Measurements from ENCODE around the gene ARID5B. TPM values are rescaled to one million over a fixed set of nuclear protein-coding genes. Genes with fewer than 3 reads are reported as not detected.

The ARID5B gene
- total RNA-seq, 1 donor from 2014 or later: 0.62 TPM

DNA sequence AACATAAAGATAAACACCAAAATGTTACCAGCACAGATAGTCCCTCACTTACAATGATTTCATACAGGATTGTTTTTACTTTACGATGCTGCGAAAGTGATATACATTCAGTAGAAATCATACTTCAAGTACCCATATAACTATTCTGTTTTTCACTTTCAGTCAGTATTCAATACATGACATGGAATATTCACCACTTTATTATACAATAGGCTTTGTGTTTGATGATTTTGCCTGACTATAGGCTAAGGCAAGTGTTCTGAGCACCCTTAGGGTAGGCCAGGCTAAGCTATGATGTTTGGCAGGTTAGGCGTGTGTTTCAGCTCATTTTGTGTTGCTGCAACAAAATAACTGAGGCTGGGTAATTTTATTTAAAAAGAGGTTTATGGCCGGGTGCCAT lies 212.2 kb downstream of the ARID5B start:
- Mint-ChIP-seq H3K27ac (ENCODE audit: unreplicated experiment) (no peak overlapping the region), H3K9me3 (ENCODE audit: unreplicated experiment) (no peaks in the 10 kb centered on the region), H3K4me3 (ENCODE audit: unreplicated experiment) (no peak overlapping the region), H3K27me3 (ENCODE audit: unreplicated experiment) (peaks cover 6% of the 10 kb centered on the region), H3K36me3 (ENCODE audit: low read depth, unreplicated experiment) (no peaks in the 10 kb centered on the region), H3K4me1 (ENCODE audit: unreplicated experiment) (peaks cover 8% of the 10 kb centered on the region)
- no peak for DNase-seq (ENCODE audit: low spot score)
- TF ChIP-seq, protein P1, sequence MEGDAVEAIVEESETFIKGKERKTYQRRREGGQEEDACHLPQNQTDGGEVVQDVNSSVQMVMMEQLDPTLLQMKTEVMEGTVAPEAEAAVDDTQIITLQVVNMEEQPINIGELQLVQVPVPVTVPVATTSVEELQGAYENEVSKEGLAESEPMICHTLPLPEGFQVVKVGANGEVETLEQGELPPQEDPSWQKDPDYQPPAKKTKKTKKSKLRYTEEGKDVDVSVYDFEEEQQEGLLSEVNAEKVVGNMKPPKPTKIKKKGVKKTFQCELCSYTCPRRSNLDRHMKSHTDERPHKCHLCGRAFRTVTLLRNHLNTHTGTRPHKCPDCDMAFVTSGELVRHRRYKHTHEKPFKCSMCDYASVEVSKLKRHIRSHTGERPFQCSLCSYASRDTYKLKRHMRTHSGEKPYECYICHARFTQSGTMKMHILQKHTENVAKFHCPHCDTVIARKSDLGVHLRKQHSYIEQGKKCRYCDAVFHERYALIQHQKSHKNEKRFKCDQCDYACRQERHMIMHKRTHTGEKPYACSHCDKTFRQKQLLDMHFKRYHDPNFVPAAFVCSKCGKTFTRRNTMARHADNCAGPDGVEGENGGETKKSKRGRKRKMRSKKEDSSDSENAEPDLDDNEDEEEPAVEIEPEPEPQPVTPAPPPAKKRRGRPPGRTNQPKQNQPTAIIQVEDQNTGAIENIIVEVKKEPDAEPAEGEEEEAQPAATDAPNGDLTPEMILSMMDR (IDR thresholded peaks at IDR 0.05; ENCODE audit: unreplicated experiment): no peak

DNA sequence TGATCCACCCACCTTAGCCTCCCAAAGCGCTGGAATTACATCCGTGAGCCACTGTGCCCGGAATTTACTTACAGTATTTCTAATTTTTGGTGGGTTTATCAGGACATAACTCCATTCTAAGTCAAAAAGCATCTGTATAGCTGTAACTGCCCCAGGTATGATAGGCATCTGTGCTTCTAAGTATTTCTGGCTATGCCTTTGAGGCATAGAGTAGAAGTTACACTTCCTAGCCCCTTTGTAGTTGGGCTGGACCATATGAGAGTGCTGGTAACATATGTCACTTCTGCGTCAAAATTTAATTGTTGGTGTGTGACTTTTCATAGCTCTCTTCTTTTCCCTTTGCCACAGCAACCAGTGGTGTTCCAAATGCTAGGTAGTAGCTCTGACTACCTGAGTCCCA lies 213.8 kb downstream of the ARID5B start:
- Mint-ChIP-seq H3K9me3 (ENCODE audit: unreplicated experiment) (no peaks in the 10 kb centered on the region), H3K27ac (ENCODE audit: unreplicated experiment) (no peak overlapping the region), H3K27me3 (ENCODE audit: unreplicated experiment) (peaks cover 3% of the 10 kb centered on the region), H3K4me1 (ENCODE audit: unreplicated experiment) (peaks cover 3% of the 10 kb centered on the region), H3K36me3 (ENCODE audit: low read depth, unreplicated experiment) (no peaks in the 10 kb centered on the region), H3K4me3 (ENCODE audit: unreplicated experiment) (no peak overlapping the region)
- TF ChIP-seq, protein P1 (IDR thresholded peaks at IDR 0.05; ENCODE audit: unreplicated experiment): no peak
- no peak for DNase-seq (ENCODE audit: low spot score)

- H3K27me3 Mint-ChIP-seq (ENCODE audit: unreplicated experiment): peaks cover 3% of the 10 kb centered on the region
- H3K4me1 Mint-ChIP-seq (ENCODE audit: unreplicated experiment): no peaks in the 10 kb centered on the region
- TF ChIP-seq, protein P1 (IDR thresholded peaks at IDR 0.05; ENCODE audit: unreplicated experiment): no peak
- H3K9me3 Mint-ChIP-seq (ENCODE audit: unreplicated experiment): no peaks in the 10 kb centered on the region
- no peak overlapping the region for H3K4me3 Mint-ChIP-seq (ENCODE audit: unreplicated experiment)
- no peak overlapping the region for H3K27ac Mint-ChIP-seq (ENCODE audit: unreplicated experiment)
- H3K36me3 Mint-ChIP-seq (ENCODE audit: low read depth, unreplicated experiment): no peaks in the 10 kb centered on the region
- DNase-seq (ENCODE audit: low spot score): no peak
Measured at GRCh38 chr10:62115842-62116241, 214.3 kb downstream of the ARID5B start.

DNA sequence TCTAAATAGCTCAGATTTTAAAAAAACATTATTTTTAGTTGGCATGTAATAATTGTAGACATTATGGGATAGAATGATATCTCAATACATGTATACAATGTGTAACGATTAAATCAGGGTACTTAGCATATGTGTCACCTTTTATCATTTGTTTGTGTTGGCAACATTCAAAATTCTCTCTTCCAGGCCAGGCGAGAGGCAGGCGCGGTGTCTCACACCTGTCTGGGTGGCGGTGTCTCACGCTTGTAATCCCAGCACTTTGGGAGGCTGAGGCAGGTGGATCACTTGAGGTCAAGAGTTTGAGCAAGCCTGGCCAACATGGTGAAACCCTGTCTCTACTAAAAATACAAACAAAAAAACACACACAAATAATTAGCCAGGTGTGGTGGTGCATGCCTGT lies 215.4 kb downstream of the ARID5B start:
- no peak overlapping the region for H3K4me3 Mint-ChIP-seq (ENCODE audit: unreplicated experiment)
- H3K36me3 Mint-ChIP-seq (ENCODE audit: low read depth, unreplicated experiment): no peaks in the 10 kb centered on the region
- no peaks in the 10 kb centered on the region for H3K4me1 Mint-ChIP-seq (ENCODE audit: unreplicated experiment)
- no peak overlapping the region for H3K27ac Mint-ChIP-seq (ENCODE audit: unreplicated experiment)
- peaks cover 3% of the 10 kb centered on the region for H3K27me3 Mint-ChIP-seq (ENCODE audit: unreplicated experiment)
- TF ChIP-seq, protein P1 (IDR thresholded peaks at IDR 0.05; ENCODE audit: unreplicated experiment): no peak
- no peaks in the 10 kb centered on the region for H3K9me3 Mint-ChIP-seq (ENCODE audit: unreplicated experiment)
- no peak for DNase-seq (ENCODE audit: low spot score)

DNA sequence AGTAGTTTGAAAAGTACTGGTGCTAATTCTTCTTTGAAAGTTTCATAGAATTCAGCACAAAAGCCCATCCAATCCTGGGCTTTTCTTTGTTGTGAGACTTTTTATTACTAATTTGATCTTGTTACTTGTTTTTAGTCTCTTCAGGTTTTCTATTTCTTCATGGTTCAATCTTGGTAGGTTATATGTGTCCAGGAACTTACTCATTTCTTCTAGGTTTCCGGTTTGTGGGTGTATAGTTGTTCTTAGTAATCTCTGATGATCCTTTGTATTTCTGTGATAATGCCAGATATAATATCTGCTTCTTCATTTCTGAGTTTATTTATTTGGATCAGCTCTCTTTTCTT lies 219.7 kb downstream of the ARID5B start:
- no peaks in the 10 kb centered on the region for H3K36me3 Mint-ChIP-seq (ENCODE audit: low read depth, unreplicated experiment)
- no peak overlapping the region for H3K27ac Mint-ChIP-seq (ENCODE audit: unreplicated experiment)
- TF ChIP-seq, protein P1 (IDR thresholded peaks at IDR 0.05; ENCODE audit: unreplicated experiment): no peak
- no peak for DNase-seq (ENCODE audit: low spot score)
- no peaks in the 10 kb centered on the region for H3K4me1 Mint-ChIP-seq (ENCODE audit: unreplicated experiment)
- H3K9me3 Mint-ChIP-seq (ENCODE audit: unreplicated experiment): no peaks in the 10 kb centered on the region
- peaks cover 3% of the 10 kb centered on the region for H3K27me3 Mint-ChIP-seq (ENCODE audit: unreplicated experiment)
- H3K4me3 Mint-ChIP-seq (ENCODE audit: unreplicated experiment): no peak overlapping the region

All from endothelial cell (in vitro differentiated cells).